ENCODE data around the gene ASH1L.
"Not testable (repeated sequence)": the region's sequence is repeated elsewhere in the genome, so short reads cannot be mapped to it uniquely, and the experiment has no call there.

ASH1L gene

GRCh38 chr1:155453141-155453540 is 109.5 kb downstream of the ASH1L start:
- FAIRE-seq (no peak), DNase-seq (ENCODE audit: low spot score) (no peak)

- no peak for FAIRE-seq
These were observed 111.4 kb downstream of the ASH1L start for GRCh38 chr1:155451199-155451598.

GRCh38 chr1:155442431-155442830 is 120.2 kb downstream of the ASH1L start:
- not testable (repeated sequence) for DNase-seq (ENCODE audit: low spot score); FAIRE-seq

More at GRCh38 chr1:155451199-155451598, 111.4 kb downstream of the ASH1L start:
- no peak for DNase-seq (ENCODE audit: low spot score)

GRCh38 chr1:155437405-155437804 is 125.2 kb downstream of the ASH1L start:
- FAIRE-seq (no peak), DNase-seq (ENCODE audit: low spot score) (no peak)

GRCh38 chr1:155433831-155434389 is 128.7 kb downstream of the ASH1L start:
- FAIRE-seq, result not testable (repeated sequence)

GRCh38 chr1:155433128-155433830 is 129.3 kb downstream of the ASH1L start:
- not testable (repeated sequence) for FAIRE-seq; DNase-seq (ENCODE audit: low spot score)

More at GRCh38 chr1:155433831-155434389, 128.7 kb downstream of the ASH1L start:
- not testable (repeated sequence) for DNase-seq (ENCODE audit: low spot score)

- DNase-seq (ENCODE audit: low spot score) (no peak), FAIRE-seq (no peak)
These were observed 138.5 kb downstream of the ASH1L start for GRCh38 chr1:155424091-155424490.

- DNase-seq (ENCODE audit: low spot score) (no peak), FAIRE-seq (no peak)
These were observed 141.8 kb downstream of the ASH1L start for GRCh38 chr1:155420788-155421187.

GRCh38 chr1:155411840-155412239 is 150.8 kb downstream of the ASH1L start:
- not testable (repeated sequence) for DNase-seq (ENCODE audit: low spot score); FAIRE-seq

GRCh38 chr1:155410931-155411330 is 151.7 kb downstream of the ASH1L start:
- FAIRE-seq (no peak), DNase-seq (ENCODE audit: low spot score) (no peak)

GRCh38 chr1:155396874-155397476 is 165.6 kb downstream of the ASH1L start:
- FAIRE-seq (no peak), DNase-seq (ENCODE audit: low spot score) (no peak)

- no peak for FAIRE-seq
These were observed 169.6 kb downstream of the ASH1L start for GRCh38 chr1:155392898-155393411.

GRCh38 chr1:155389826-155390225 is 172.8 kb downstream of the ASH1L start:
- no peak for DNase-seq (ENCODE audit: low spot score)
- no peak for FAIRE-seq

More at GRCh38 chr1:155392898-155393411, 169.6 kb downstream of the ASH1L start:
- DNase-seq (ENCODE audit: low spot score), result no peak

- not testable (repeated sequence) for FAIRE-seq; DNase-seq (ENCODE audit: low spot score)
These were observed 176.8 kb downstream of the ASH1L start for GRCh38 chr1:155385836-155386235.

GRCh38 chr1:155383406-155383805 is 179.2 kb downstream of the ASH1L start:
- no peak for FAIRE-seq

GRCh38 chr1:155379631-155380090 is 182.9 kb downstream of the ASH1L start:
- FAIRE-seq (no peak), DNase-seq (ENCODE audit: low spot score) (no peak)

More at GRCh38 chr1:155383406-155383805, 179.2 kb downstream of the ASH1L start:
- DNase-seq (ENCODE audit: low spot score), result no peak

- DNase-seq (ENCODE audit: low spot score), result no peak
- FAIRE-seq, result no peak
These were observed 183.4 kb downstream of the ASH1L start for GRCh38 chr1:155379180-155379579.

GRCh38 chr1:155360051-155360450 is 202.6 kb downstream of the ASH1L start:
- DNase-seq (ENCODE audit: low spot score) (no peak), FAIRE-seq (no peak)

- FAIRE-seq (no peak), DNase-seq (ENCODE audit: low spot score) (no peak)
These were observed 210.0 kb downstream of the ASH1L start for GRCh38 chr1:155352631-155353030.

GRCh38 chr1:155342842-155343241 is 219.8 kb downstream of the ASH1L start:
- DNase-seq (ENCODE audit: low spot score) (no peak), FAIRE-seq (no peak)

GRCh38 chr1:155339515-155340097 is 223.0 kb downstream of the ASH1L start:
- no peak for FAIRE-seq
- DNase-seq (ENCODE audit: low spot score), result no peak

- no peak for FAIRE-seq
- DNase-seq (ENCODE audit: low spot score), result no peak
These were observed 227.6 kb downstream of the ASH1L start for GRCh38 chr1:155334962-155335361.

All from RCC 7860 (cell line).